HCEC 1CT (cell line): ENCODE data around the gene SMIM23.

ENCODE experiments used
- DNase-seq: peaks from one replicate; pipeline ENCODE4 v3.0.0-alpha.2; 2017

The SMIM23 gene

GRCh38 chr5:171821286-171821685 is 35.7 kb downstream of the SMIM23 start:
- no peak for DNase-seq

DNA sequence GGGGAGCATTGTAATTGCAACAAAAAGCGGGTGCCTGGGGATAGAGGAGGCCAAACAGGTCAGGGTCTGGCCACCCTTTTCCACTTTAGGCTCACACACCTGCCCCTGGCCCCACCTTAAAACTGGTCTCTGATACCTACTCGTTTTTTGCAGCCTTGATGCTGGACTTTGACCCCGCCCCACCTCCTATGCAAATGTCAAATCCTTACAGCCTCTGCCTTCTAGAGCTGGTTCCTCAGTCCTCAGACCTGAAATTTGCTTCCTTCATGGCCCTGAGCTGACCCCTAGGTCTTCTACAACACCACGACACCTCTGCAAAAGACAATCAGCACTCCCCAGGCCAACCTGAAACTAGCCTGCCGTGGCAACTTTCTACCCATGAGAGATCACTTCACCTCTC is 37.7 kb downstream of the SMIM23 start:
- no peak for DNase-seq

- no peak for DNase-seq
Observed at GRCh38 chr5:171825051-171825450, 39.4 kb downstream of the SMIM23 start.

DNA sequence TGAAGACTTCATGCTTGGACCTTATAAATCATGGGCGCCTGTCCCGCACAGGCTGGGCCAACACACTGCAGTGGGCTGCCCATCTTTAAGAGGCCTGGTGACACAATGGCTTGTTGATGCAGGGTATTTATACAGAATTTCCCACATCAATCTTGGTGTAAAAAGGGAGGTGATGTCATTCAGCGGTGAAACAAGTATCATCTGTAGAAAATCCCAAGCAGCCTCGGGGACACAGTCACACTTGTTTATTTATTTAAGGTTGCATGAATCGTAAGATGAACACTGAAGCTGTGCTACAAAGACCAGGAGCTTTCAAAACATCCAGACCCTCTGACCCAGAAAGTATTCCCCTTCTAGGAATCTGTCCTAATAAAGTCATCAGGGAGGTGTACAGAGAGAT is 40.5 kb downstream of the SMIM23 start:
- DNase-seq, result no peak

DNA sequence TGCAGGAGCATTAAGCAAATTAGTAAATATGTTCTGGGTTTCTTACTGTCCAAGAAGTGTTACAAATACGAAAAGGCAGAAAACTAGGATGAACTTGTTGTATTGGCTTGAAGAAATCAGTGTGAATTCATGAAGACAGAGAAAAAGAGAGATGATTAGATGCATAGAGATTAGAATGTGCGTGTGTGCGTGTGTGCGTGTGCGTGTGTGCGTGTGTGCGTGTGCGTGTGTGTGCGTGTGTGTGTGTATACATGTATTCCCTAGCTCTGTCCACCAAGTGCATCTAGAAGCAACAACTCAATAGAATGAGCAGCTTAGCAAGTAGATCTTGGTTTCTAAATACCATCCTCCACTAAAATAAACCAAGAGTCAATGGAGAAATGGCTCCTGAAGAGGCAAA is 41.5 kb downstream of the SMIM23 start:
- DNase-seq, result no peak

DNA sequence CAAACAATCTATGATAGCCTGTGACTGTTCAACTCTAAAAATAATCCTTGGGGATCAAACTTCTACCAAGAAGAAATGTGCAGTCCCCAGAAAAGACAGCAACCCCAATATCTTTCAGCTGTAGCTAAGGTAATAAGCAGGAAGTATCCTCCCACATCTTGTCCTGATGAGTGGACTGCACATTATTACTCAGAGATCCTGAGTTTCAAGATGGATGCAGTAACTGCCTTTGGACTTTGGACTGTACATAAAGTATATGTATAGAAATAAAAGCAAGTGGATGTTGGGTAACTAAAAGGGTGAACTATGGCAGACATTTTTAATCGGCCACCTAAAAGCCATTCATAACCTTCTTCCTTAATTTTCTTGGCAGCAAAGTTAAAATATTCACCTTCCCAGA is 45.1 kb downstream of the SMIM23 start:
- no peak for DNase-seq

DNA sequence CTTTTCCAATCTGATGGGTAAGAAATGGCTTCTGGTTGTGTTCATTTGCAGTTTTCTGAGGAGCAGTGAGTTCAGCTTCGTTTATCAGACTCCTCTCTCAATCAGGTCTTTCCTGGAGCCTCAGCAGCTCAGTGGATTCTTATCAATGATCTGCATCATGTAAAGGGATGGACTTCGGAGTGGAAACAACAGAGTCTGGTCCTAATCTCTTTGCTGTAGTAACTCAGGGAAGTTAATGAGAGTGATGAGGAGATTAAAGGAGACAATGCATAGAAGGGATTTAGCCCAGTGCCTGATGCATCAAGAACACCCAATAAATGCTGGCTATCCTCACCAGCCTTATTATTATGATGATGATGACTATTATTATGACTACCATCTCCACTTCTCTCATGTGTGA is 47.2 kb downstream of the SMIM23 start:
- no peak for DNase-seq

GRCh38 chr5:171834461-171834860 is 48.8 kb downstream of the SMIM23 start:
- DNase-seq, result no peak

DNA sequence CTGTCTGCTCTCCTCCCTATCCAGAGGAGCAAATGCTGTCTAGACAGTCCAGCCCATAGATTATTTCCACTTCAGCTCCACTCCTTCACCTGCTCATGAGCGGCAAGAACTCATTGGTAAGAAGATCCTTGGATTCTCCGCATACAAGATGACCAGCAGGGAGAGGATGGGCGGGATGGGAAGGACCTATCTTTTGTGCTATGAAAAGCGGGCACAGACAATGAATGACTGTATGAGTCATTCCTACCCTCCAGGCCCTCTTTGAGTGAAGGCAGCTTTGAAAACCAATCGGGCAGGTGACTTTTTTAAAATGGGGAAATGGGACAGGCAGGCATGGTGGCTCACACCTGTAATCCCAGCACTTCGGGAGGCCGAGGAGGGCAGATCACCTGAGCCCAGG is 49.4 kb downstream of the SMIM23 start:
- DNase-seq, result no peak

GRCh38 chr5:171837522-171837921 is 51.9 kb downstream of the SMIM23 start:
- no peak for DNase-seq

- DNase-seq, result no peak
Observed at GRCh38 chr5:171838066-171838465, 52.4 kb downstream of the SMIM23 start.

DNA sequence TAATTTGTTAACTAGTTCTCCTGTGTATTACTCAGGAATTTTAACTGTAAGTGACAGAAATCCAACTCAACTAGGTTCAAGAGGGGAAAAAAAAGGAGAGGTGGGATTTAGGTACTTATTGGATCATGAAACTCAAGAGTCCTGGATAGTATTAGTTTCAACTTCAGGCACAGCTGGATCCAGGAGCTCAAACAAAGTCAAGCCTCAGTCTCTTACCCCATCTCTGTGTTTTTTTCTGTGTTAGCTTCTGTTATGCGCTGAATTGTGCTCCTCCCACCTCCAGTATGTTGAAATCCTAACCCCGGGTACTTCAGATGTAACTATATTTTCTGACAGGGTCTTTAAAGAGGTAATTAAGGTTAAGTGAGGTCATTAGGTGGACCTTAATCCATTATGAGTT is 53.5 kb downstream of the SMIM23 start:
- DNase-seq, result no peak

GRCh38 chr5:171840066-171840465 is 54.4 kb downstream of the SMIM23 start:
- no peak for DNase-seq
